OCI-LY1 (cell line): Measurements from ENCODE around the gene LMF1.

ENCODE experiments used
- H2AFZ ChIP-seq: fragments of 200-600 bp; sonication (generic), shearing (Covaris generic); 2 replicates; pipeline ENCODE4 v1.6.0; 2014; ENCODE audit warnings: antibody characterized with exemption, mild to moderate bottlenecking, low read length
- H3F3A ChIP-seq: fragments of 200-600 bp; sonication (generic), shearing (Covaris generic); 2 replicates; pipeline ENCODE4 v1.6.0; 2014; ENCODE audit warnings: mild to moderate bottlenecking, antibody characterized with exemption, low read length, moderate library complexity; ENCODE audit not compliant: insufficient read depth
- H3K27ac ChIP-seq: fragments of 200-600 bp; sonication (generic); 2 replicates; pipeline ENCODE4 v1.5.1; 2014; ENCODE audit warnings: low read length, mixed run types, mild to moderate bottlenecking, low read depth; ENCODE audit not compliant: poor library complexity, severe bottlenecking
- H3K27me3 ChIP-seq: fragments of 200-600 bp; sonication (generic); 2 replicates; pipeline ENCODE4 v1.6.0; 2014; ENCODE audit warnings: antibody characterized with exemption, mild to moderate bottlenecking, low read length, moderate library complexity; ENCODE audit not compliant: insufficient read depth
- H3K36me3 ChIP-seq: fragments of 200-600 bp; sonication (generic); 2 replicates; pipeline ENCODE4 v1.6.1; 2014; ENCODE audit warnings: mild to moderate bottlenecking, antibody characterized with exemption, low read length, moderate library complexity, mixed read lengths; ENCODE audit not compliant: insufficient read depth
- H3K4me1 ChIP-seq: fragments of 200-600 bp; sonication (generic); 2 replicates; pipeline ENCODE4 v1.5.1; 2014; ENCODE audit warnings: mild to moderate bottlenecking, low read length, moderate library complexity; ENCODE audit not compliant: insufficient read depth, severe bottlenecking
- H3K4me2 ChIP-seq: fragments of 200-600 bp; sonication (generic), shearing (Covaris generic); 2 replicates; pipeline ENCODE4 v1.6.1; 2014; ENCODE audit warnings: low read length
- H3K4me3 ChIP-seq: fragments of 200-600 bp; sonication (generic); 2 replicates; pipeline ENCODE4 v1.5.1; 2014; ENCODE audit warnings: low read length, low read depth, mild to moderate bottlenecking, mixed read lengths; ENCODE audit not compliant: poor library complexity, severe bottlenecking
- H3K79me2 ChIP-seq: fragments of 200-600 bp; shearing (Covaris generic); 2 replicates; pipeline ENCODE4 v1.6.1; 2016; ENCODE audit warnings: mixed run types, low read length, mixed read lengths; ENCODE audit not compliant: insufficient read depth
- H3K9ac ChIP-seq: fragments of 200-600 bp; sonication (generic), shearing (Covaris generic); 2 replicates; pipeline ENCODE4 v1.6.1; 2014; ENCODE audit warnings: mild to moderate bottlenecking, low read length, mixed read lengths
- H3K9me2 ChIP-seq: fragments of 200-600 bp; sonication (generic), shearing (Covaris generic); 2 replicates; pipeline ENCODE4 v1.6.1; 2014; ENCODE audit warnings: low read depth, mild to moderate bottlenecking, low read length, mixed read lengths
- H3K9me3 ChIP-seq: fragments of 200-600 bp; shearing (Covaris generic); 2 replicates; pipeline ENCODE4 v1.6.1; 2014; ENCODE audit warnings: low read length, mixed read lengths
- H4K20me1 ChIP-seq: fragments of 200-600 bp; sonication (generic), shearing (Covaris generic); 2 replicates; pipeline ENCODE4 v1.6.0; 2016; ENCODE audit warnings: mild to moderate bottlenecking, low read length; ENCODE audit not compliant: insufficient read depth
- EZH2 ChIP-seq: fragments of 200-600 bp; sonication (generic), shearing (Covaris generic); IDR thresholded peaks from 2 replicates; pipeline ENCODE4 v1.8.0; 2017; ENCODE audit warnings: borderline replicate concordance, mixed run types, mild to moderate bottlenecking, antibody characterized with exemption, low read length, moderate library complexity, mixed read lengths
- TF ChIP-seq, protein P1 (sequence below): fragments of 200-600 bp; sonication (generic), shearing (Covaris generic); IDR thresholded peaks from 2 replicates; pipeline ENCODE4 v1.5.1; 2017; ENCODE audit warnings: mild to moderate bottlenecking, antibody characterized with exemption, low read length, moderate library complexity, mixed read lengths

LMF1 gene

DNA sequence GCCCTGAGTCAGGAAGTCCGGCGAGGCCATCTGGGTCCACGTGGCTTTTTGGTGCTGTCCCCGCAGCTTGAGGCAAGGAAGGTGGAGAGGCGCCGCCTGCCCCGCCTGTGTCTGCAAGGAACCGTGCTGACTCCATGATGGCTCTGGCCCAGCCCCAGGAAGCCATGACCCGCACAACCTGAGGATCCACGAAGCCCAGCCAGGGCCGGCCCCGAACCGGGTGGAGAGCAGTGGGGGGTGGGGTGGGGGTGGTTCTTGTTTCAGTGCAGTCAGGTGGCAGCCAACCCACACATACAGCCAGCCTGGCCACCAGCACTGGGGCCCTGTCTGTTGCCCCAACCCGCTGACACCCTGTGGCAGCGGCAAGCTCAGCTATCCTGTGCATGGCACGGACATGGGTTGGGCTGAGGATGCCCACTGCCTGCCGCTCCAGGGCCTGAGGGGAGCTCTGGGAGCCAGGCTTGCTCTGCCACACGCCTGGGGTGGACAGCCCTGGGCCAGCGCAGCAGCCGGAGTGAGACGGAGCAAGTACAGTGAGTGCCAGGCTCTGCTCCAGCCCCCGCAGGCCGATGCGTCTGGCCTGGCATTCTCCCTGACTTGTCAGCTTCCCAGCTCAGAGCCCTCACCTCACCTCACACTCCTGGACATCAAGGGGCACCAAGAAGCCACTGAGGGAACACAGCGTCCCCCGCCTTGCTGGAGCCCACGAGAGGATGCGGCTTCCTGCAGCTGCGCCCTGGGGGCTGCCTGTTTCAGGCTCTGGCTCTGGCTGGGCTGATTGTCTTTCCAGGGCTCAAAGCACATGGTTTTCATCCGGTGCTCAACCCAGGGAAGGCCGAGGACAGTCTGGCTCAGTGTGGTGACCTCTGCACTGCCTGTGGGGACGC, 68.8 kb downstream of the LMF1 start:
- Histone ChIP-seq H3F3A (no peaks in the 10 kb centered on the region), H3K4me1 (no peaks in the 10 kb centered on the region), H3K27me3 (no peaks in the 10 kb centered on the region), H3K4me2 (no peak overlapping the region), H4K20me1 (no peaks in the 10 kb centered on the region), H3K27ac (no peak overlapping the region), H3K79me2 (no peaks in the 10 kb centered on the region), H2AFZ (no peak overlapping the region), H3K9me2 (no peaks in the 10 kb centered on the region), H3K4me3 (no peak overlapping the region), H3K9ac (no peak overlapping the region), H3K9me3 (no peaks in the 10 kb centered on the region), H3K36me3 (no peaks in the 10 kb centered on the region)
- TF ChIP-seq, protein P1, sequence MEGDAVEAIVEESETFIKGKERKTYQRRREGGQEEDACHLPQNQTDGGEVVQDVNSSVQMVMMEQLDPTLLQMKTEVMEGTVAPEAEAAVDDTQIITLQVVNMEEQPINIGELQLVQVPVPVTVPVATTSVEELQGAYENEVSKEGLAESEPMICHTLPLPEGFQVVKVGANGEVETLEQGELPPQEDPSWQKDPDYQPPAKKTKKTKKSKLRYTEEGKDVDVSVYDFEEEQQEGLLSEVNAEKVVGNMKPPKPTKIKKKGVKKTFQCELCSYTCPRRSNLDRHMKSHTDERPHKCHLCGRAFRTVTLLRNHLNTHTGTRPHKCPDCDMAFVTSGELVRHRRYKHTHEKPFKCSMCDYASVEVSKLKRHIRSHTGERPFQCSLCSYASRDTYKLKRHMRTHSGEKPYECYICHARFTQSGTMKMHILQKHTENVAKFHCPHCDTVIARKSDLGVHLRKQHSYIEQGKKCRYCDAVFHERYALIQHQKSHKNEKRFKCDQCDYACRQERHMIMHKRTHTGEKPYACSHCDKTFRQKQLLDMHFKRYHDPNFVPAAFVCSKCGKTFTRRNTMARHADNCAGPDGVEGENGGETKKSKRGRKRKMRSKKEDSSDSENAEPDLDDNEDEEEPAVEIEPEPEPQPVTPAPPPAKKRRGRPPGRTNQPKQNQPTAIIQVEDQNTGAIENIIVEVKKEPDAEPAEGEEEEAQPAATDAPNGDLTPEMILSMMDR: no peak
- TF ChIP-seq EZH2: no peak

DNA sequence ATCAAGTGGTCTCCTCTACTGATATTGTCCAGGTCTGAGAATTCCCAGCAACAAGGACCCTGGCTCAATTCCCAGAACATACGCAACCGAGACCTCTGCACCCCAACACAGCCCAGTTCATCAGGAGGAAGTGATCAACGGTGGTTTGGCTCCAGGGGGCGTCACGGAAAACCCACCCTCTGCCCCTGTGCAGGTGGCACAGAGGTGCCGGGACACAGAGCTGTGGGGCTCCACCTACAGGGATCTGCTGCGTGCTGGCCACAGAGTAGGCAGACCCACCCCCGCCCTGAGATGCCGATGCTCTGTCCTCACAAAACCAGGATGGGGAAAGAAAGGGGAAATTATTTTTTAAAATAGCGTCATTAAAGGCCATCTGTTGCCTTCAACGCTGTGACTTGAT, 69.6 kb downstream of the LMF1 start:
- Histone ChIP-seq H3K27me3 (no peaks in the 10 kb centered on the region), H4K20me1 (no peaks in the 10 kb centered on the region), H2AFZ (no peak overlapping the region)

DNA sequence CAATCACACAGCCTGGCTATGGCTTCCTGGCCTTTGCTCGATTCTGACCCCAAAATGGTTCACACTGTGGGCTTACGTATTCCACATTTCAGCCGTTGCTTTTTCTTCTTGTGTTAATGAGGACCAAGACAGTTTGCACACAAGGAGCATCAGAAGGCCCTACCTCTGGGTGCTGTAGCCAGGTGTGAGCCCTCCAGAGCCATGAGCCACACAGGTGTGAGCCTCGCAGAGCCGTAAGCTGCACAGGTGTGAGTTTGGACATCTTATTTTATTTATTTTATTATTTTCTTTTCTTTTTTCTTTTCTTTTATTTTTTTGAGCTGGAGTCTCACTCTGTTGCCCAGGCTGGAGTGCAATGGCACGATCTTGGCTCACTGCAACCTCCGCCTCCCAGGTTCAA, 70.6 kb downstream of the LMF1 start:
- no peak overlapping the region for H3K4me2 ChIP-seq
- no peaks in the 10 kb centered on the region for H3K79me2 ChIP-seq
- no peak overlapping the region for H3K9ac ChIP-seq
- no peaks in the 10 kb centered on the region for H3K4me1 ChIP-seq
- TF ChIP-seq EZH2: no peak
- TF ChIP-seq, protein P1: no peak
- no peak overlapping the region for H3K27ac ChIP-seq
- no peak overlapping the region for H3K4me3 ChIP-seq
- H3F3A ChIP-seq: no peaks in the 10 kb centered on the region
- no peaks in the 10 kb centered on the region for H3K36me3 ChIP-seq
- H3K9me3 ChIP-seq: no peaks in the 10 kb centered on the region
- H4K20me1 ChIP-seq: no peaks in the 10 kb centered on the region
- H3K27me3 ChIP-seq: no peaks in the 10 kb centered on the region
- H3K9me2 ChIP-seq: no peaks in the 10 kb centered on the region
- no peak overlapping the region for H2AFZ ChIP-seq

More for the DNA sequence above, 69.6 kb downstream of the LMF1 start:
- Histone ChIP-seq H3K9me2 (no peaks in the 10 kb centered on the region), H3K4me2 (no peak overlapping the region), H3K4me1 (no peaks in the 10 kb centered on the region), H3K4me3 (no peak overlapping the region), H3K36me3 (no peaks in the 10 kb centered on the region), H3K79me2 (no peaks in the 10 kb centered on the region), H3K27ac (no peak overlapping the region), H3F3A (no peaks in the 10 kb centered on the region), H3K9ac (no peak overlapping the region), H3K9me3 (no peaks in the 10 kb centered on the region)
- TF ChIP-seq, protein P1: no peak
- no peak for TF ChIP-seq EZH2
